Body of pancreas (tissue), 4 donors: ENCODE results near the gene IFI27L2. TPM values are rescaled to one million over a fixed set of nuclear protein-coding genes. Genes with fewer than 3 reads are reported as not detected.

Experiments
- ATAC-seq: fragments of 150-250 bp; one replicate; pipeline ENCODE4 v1.9.1; 2016
- DNase-seq, 4 donors: peaks; one replicate each; pipeline ENCODE4 v3.0.0-alpha.2; 2019
- H3K27ac ChIP-seq, 4 donors: fragments of 200-600 bp; sonication (generic); 1 replicate in 3 of 4; 2 replicates in 1 of 4; pipeline versions ENCODE4 v1.5.1 to v1.6.1; 2016 to 2019; ENCODE audit warnings: mild to moderate bottlenecking in 1 of 4, mixed read lengths in 1 of 4, moderate library complexity in 1 of 4
- H3K27me3 ChIP-seq, 2 donors: fragments of 200-600 bp; sonication (generic); one replicate each; pipeline ENCODE4 v1.6.0; 2016; ENCODE audit warnings: mild to moderate bottlenecking in 1 of 2
- H3K36me3 ChIP-seq, 2 donors: fragments of 200-600 bp; sonication (generic); replicated peaks in 1 of 2; 2 replicates each; pipeline ENCODE4 v1.5.1; 2016; ENCODE audit warnings: low read depth in 2 of 2; ENCODE audit not compliant: insufficient read depth in 1 of 2
- H3K4me1 ChIP-seq: fragments of 200-600 bp; sonication (generic); one replicate; pipeline ENCODE4 v1.6.0; 2016
- H3K4me3 ChIP-seq, 2 donors: fragments of 200-600 bp; sonication (generic); 1 replicate in 1 of 2; 2 replicates in 1 of 2; pipeline ENCODE4 v1.5.1; 2016 to 2019
- H3K9me3 ChIP-seq, 3 donors: fragments of 200-600 bp; sonication (generic); 1 replicate in 2 of 3; 2 replicates in 1 of 3; pipeline ENCODE4 v1.5.1; 2016
- POLR2A ChIP-seq, 3 donors: fragments of 450-650 bp; IDR thresholded peaks; one replicate each; pipeline ENCODE4 v1.6.1; 2016; ENCODE audit warnings: antibody characterized with exemption in 3 of 3, mild to moderate bottlenecking in 2 of 3
- WGBS, 2 donors: methylation state at CpG; one replicate each; pipeline ENCODE4 v1.1.5; 2017; 5-methylcytosine and 5-hydroxymethylcytosine counted together
- intact Hi-C: fragments of 100-400 bp; cut with DNase I; formaldehyde crosslinking; loops from one replicate; pipeline ENCODE4 v1.15.1; 2023
- total RNA-seq, 2 donors: library from RNA; depleted of rRNA; stranded (reverse); fragments of >200 nt; gene quantifications; one replicate each; pipeline ENCODE4 v1.1.0, GENCODE V29; 2016
- TF ChIP-seq, protein P1 (sequence below), 7 experiments: fragments of 450-650 bp in 4 of 7; fragments of 200-600 bp in 3 of 7; sonication (generic) in 3 of 7; IDR thresholded peaks; one replicate each; pipeline ENCODE4 v1.5.1; 2016 to 2019; ENCODE audit warnings: antibody characterized with exemption in 7 of 7

Gene IFI27L2
- total RNA-seq, 2 donors from 2014 or later, result 12.7 to 66.3 TPM

DNA sequence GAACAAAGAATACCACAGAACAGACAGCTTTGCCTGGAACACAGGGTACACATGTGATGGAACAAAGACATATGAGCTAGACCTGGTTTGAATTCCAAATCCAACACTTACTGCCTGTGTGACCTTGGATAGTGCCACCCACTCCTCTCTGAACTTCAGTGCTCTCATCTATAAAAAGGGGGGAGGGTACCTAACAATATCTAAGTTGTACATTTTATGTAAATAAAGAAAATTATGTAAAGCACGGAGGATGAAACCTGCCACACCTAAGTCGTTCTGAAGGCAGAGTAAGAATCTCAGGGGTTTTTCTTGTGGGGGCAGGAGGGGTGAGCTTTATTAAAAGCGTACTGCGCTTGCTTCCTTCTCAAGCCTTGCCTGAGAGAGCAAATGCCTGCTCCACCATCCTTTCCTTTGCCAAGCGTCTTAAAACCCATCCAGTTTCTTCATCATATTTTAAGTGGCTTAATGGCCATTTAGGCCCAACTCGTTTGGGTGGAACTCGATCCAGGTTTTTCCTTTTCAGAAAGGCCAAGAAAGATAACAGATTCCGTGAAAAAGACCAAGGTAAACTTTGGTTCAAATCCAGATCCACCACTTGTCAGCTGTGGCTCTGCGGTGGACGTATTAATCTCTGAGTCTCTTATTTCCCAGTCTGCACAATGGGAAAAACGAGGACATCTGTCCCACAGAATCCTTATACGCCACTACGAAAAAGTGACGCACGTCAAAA lies 49.3 kb downstream of the IFI27L2 start:
- intact Hi-C loops, result no loop called here
- ATAC-seq, result no peak
- H3K36me3 ChIP-seq, result no peaks in the 10 kb centered on the region

DNA sequence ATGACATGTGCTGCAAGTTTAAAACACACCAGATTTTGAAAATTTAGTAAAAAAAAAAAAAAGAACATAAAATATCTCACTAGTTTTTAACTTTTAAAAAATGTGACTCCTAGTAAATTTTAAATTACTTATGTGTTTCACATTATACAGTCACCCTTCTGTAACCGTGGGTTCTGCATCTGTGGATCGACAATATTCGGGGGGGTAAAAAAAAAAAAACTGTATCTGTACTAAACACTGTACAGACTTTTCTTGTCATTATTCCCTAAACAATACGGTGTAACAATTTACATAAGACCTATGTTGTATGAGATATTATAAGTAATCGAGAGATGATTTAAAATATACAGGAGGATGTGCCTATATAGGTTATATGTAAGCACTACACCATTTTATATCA lies 51.6 kb downstream of the IFI27L2 start:
- H3K4me3 ChIP-seq, result no peak overlapping the region
- DNase-seq (no peak), ATAC-seq (no peak)
- peaks cover 54% of the 10 kb centered on the region for H3K4me1 ChIP-seq
- no peaks in the 10 kb centered on the region for H3K9me3 ChIP-seq
- WGBS, 2 donors, result 67 to 71% methylated on average over 5 of the region's 5 CpGs
- TF ChIP-seq POLR2A (IDR thresholded peaks at IDR 0.05), result no peak
- TF ChIP-seq, protein P1, sequence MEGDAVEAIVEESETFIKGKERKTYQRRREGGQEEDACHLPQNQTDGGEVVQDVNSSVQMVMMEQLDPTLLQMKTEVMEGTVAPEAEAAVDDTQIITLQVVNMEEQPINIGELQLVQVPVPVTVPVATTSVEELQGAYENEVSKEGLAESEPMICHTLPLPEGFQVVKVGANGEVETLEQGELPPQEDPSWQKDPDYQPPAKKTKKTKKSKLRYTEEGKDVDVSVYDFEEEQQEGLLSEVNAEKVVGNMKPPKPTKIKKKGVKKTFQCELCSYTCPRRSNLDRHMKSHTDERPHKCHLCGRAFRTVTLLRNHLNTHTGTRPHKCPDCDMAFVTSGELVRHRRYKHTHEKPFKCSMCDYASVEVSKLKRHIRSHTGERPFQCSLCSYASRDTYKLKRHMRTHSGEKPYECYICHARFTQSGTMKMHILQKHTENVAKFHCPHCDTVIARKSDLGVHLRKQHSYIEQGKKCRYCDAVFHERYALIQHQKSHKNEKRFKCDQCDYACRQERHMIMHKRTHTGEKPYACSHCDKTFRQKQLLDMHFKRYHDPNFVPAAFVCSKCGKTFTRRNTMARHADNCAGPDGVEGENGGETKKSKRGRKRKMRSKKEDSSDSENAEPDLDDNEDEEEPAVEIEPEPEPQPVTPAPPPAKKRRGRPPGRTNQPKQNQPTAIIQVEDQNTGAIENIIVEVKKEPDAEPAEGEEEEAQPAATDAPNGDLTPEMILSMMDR (IDR thresholded peaks at IDR 0.05), result no peak
- H3K36me3 ChIP-seq, result no peaks in the 10 kb centered on the region
- no peaks in the 10 kb centered on the region for H3K27me3 ChIP-seq
- H3K27ac ChIP-seq, result no peak overlapping the region
- intact Hi-C loops, result no loop called here

More for the DNA sequence above, 49.3 kb downstream of the IFI27L2 start:
- TF ChIP-seq POLR2A (IDR thresholded peaks at IDR 0.05), result no peak
- TF ChIP-seq, protein P1 (IDR thresholded peaks at IDR 0.05), result no peak
- Histone ChIP-seq H3K27ac (peak overlapping the region; percentile 48 to 92 (median 84)), H3K4me1 (peaks cover 53% of the 10 kb centered on the region), H3K9me3 (no peaks in the 10 kb centered on the region), H3K27me3 (no peaks in the 10 kb centered on the region), H3K4me3 (peak overlapping the region; percentile 82 to 85)
- 3 to 5% methylated on average over 15 of the region's 15 CpGs for WGBS, 2 donors
- DNase-seq, result peak in 1 of 4 donors; percentile 60

Other genes with a start within 250 kb of the IFI27L2 start
- not detected for gene FAM181A, start 202.3 kb downstream of the IFI27L2 start, total RNA-seq
- 1 to 10 TPM in 1 of 2 donors, under 1 TPM in 1; 0.33 to 7.0 TPM for gene ASB2, start 153.0 kb downstream of the IFI27L2 start, total RNA-seq
- gene CCDC197, start 132.3 kb downstream of the IFI27L2 start, total RNA-seq, result not detected
- gene OTUB2, start 103.3 kb downstream of the IFI27L2 start, total RNA-seq, result 1 to 10 TPM in 1 of 2 donors, under 1 TPM in 1; 0.33 to 1.8 TPM
- gene DDX24, start 48.4 kb downstream of the IFI27L2 start, total RNA-seq, result 10 to 100 TPM; 48.0 to 95.6 TPM
- 1 to 10 TPM; 3.4 to 5.6 TPM for gene IFI27L1, start 48.3 kb downstream of the IFI27L2 start, total RNA-seq
- 10 to 100 TPM in 1 of 2 donors, 1 to 10 TPM in 1; 8.8 to 38.6 TPM for gene IFI27, start 18.9 kb downstream of the IFI27L2 start, total RNA-seq
- gene PPP4R4, start 44.7 kb upstream of the IFI27L2 start, total RNA-seq, result 1 to 10 TPM; 1.3 to 2.6 TPM
- 1 to 10 TPM in 1 of 2 donors, not detected in 1; 3.0 TPM for gene SERPINA10, start 163.7 kb upstream of the IFI27L2 start, total RNA-seq
- 10 to 100 TPM in 1 of 2 donors, 1 to 10 TPM in 1; 6.5 to 10.9 TPM for gene SERPINA6, start 193.7 kb upstream of the IFI27L2 start, total RNA-seq
- not detected for gene SERPINA2, start 237.1 kb upstream of the IFI27L2 start, total RNA-seq